ENCODE results near the gene SLC13A5.
"Not testable (repeated sequence)": the region's sequence is repeated elsewhere in the genome, so short reads cannot be mapped to it uniquely, and the experiment has no call there.

SLC13A5 gene

GRCh38 chr17:6683081-6683684 is 30.0 kb downstream of the SLC13A5 start:
- no peak for DNase-seq

- DNase-seq, result no peak
Measured at GRCh38 chr17:6682339-6682738, 30.8 kb downstream of the SLC13A5 start.

- no peak for DNase-seq
Measured at GRCh38 chr17:6681671-6682070, 31.5 kb downstream of the SLC13A5 start.

GRCh38 chr17:6681176-6681575 is 32.0 kb downstream of the SLC13A5 start:
- no peak for DNase-seq

- DNase-seq, result no peak
Measured at GRCh38 chr17:6679241-6679640, 33.9 kb downstream of the SLC13A5 start.

- no peak for DNase-seq
Measured at GRCh38 chr17:6677946-6678345, 35.2 kb downstream of the SLC13A5 start.

- DNase-seq, result peak; percentile 73
Measured at GRCh38 chr17:6677158-6677831, 35.9 kb downstream of the SLC13A5 start.

- no peak for DNase-seq
Measured at GRCh38 chr17:6676802-6677157, 36.4 kb downstream of the SLC13A5 start.

GRCh38 chr17:6675201-6675825 is 37.9 kb downstream of the SLC13A5 start:
- no peak for DNase-seq

- no peak for DNase-seq
Measured at GRCh38 chr17:6674586-6674985, 38.6 kb downstream of the SLC13A5 start.

GRCh38 chr17:6671431-6671830 is 41.7 kb downstream of the SLC13A5 start:
- DNase-seq, result no peak

- no peak for DNase-seq
Measured at GRCh38 chr17:6670999-6671398, 42.2 kb downstream of the SLC13A5 start.

GRCh38 chr17:6670571-6670970 is 42.6 kb downstream of the SLC13A5 start:
- DNase-seq, result no peak

- DNase-seq, result no peak
Measured at GRCh38 chr17:6669479-6670212, 43.5 kb downstream of the SLC13A5 start.

- DNase-seq, result no peak
Measured at GRCh38 chr17:6668727-6669425, 44.3 kb downstream of the SLC13A5 start.

- no peak for DNase-seq
Measured at GRCh38 chr17:6668219-6668618, 45.0 kb downstream of the SLC13A5 start.

GRCh38 chr17:6667516-6667915 is 45.7 kb downstream of the SLC13A5 start:
- no peak for DNase-seq

- no peak for DNase-seq
Measured at GRCh38 chr17:6666557-6666956, 46.6 kb downstream of the SLC13A5 start.

- peak; percentile 79 for DNase-seq
Measured at GRCh38 chr17:6666077-6666521, 47.1 kb downstream of the SLC13A5 start.

GRCh38 chr17:6663200-6663599 is 50.0 kb downstream of the SLC13A5 start:
- not testable (repeated sequence) for DNase-seq

GRCh38 chr17:6661464-6661848 is 51.7 kb downstream of the SLC13A5 start:
- no peak for DNase-seq

GRCh38 chr17:6660805-6661463 is 52.2 kb downstream of the SLC13A5 start:
- DNase-seq, result no peak
